Muscle of arm (tissue), 12 donors: ENCODE measurements around the gene ELOF1. TPM values are rescaled to one million over a fixed set of nuclear protein-coding genes. Genes with fewer than 3 reads are reported as not detected.
"Not testable (repeated sequence)": the region's sequence is repeated elsewhere in the genome, so short reads cannot be mapped to it uniquely, and the experiment has no call there.

Experiments
- DNase-seq: peaks from one replicate; pipeline ENCODE4 v3.0.0-alpha.2; 2013
- polyA plus RNA-seq, 12 donors: library from polyadenylated mRNA; unstranded; fragments of 120-200 nt; gene quantifications; one replicate each; pipeline ENCODE4 v1.2.1, GENCODE V29; 2013; ENCODE audit not compliant: insufficient read length in 12 of 12

The ELOF1 gene
- polyA plus RNA-seq, 12 donors = 24.0 to 54.6 (median 31.9) TPM; not detected in 1

- DNase-seq = no peak
Observed at GRCh38 chr19:11574689-11575088, 15.7 kb upstream of the ELOF1 start.

DNA sequence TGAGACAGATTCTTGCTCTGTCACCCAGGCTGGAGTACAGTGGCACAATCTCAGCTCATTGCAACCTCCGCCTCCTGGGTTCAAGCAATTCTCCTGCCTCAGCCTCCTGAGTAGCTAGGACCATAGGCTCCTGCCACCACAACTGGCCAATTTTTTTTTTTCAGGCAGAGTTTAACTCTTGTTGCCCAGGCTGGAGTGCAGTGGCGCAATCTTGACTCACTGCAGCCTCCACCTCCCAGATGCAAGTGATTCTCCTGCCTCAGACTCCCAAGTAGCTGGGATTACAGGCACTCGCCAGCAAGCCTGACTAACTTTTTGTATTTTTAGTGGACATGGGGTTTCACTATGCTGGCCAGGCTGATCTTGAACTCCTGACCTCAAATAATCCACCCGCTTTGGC lies 14.7 kb upstream of the ELOF1 start:
- not testable (repeated sequence) for DNase-seq

GRCh38 chr19:11573354-11573753 lies 14.3 kb upstream of the ELOF1 start:
- DNase-seq = not testable (repeated sequence)

GRCh38 chr19:11570039-11570462 lies 11.0 kb upstream of the ELOF1 start:
- DNase-seq = no peak

DNA sequence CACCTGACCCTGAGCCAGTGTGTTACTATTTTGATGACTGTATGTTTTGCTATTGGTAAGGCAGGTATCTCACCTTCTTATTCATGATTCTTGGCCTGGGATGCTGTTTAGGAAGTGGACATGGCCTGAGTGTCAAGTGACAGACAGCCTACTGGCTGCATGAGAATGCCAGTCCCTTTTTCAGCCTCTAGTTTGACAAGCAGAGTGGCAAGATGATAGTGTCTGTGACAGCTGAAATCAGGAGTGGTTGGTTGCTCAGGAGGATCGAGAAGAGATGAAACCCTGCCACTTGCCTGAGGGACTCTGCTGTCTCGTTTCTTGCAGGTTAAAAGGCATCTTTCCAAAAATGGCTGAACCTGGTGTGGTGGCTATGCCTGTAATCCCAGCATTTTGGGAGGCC lies 7.1 kb upstream of the ELOF1 start:
- no peak for DNase-seq

DNA sequence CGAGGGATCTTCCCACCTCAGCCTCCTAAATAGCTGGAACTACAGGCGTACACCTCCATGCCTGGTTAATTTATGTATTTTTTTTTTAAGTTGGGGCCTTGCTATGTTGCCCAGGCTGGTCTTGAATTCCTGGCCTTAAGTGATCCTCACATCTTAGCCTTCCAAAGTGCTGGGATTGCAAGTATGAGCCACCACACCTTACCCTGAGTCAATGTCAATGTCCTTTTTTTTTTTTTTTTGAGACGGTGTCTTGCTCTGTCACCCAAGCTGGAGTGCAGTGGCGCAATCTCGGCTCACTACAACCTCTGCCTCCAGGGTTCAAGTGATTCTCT lies 6.6 kb upstream of the ELOF1 start:
- not testable (repeated sequence) for DNase-seq

- DNase-seq = not testable (repeated sequence)
Observed at GRCh38 chr19:11564082-11564807, 5.2 kb upstream of the ELOF1 start.

- DNase-seq = no peak
Observed at GRCh38 chr19:11563532-11563931, 4.5 kb upstream of the ELOF1 start.

GRCh38 chr19:11560404-11561051 lies 1.5 kb upstream of the ELOF1 start:
- no peak for DNase-seq

GRCh38 chr19:11556634-11557420 lies 2.2 kb downstream of the ELOF1 start:
- no peak for DNase-seq

DNA sequence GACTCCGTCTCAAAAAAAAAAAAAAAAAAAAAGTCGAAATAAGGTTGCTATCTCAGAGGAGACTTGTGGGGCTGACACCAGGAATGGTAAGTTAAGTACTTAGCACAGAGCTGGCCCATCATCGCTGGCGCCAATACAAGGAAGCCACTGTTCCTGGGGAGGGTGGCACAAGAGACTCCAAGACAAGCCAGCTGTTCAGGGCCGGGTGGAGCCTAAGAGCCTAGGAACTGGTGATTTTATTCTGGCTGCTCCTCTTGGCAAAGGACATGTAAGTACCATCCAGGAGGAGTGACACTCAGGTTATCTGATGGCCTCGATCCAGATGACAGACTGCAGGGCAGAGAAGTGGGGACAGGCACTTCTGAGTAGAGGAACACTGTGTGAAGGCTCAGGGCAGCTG lies 3.8 kb downstream of the ELOF1 start:
- no peak for DNase-seq

GRCh38 chr19:11554160-11554559 lies 4.9 kb downstream of the ELOF1 start:
- DNase-seq = no peak

DNA sequence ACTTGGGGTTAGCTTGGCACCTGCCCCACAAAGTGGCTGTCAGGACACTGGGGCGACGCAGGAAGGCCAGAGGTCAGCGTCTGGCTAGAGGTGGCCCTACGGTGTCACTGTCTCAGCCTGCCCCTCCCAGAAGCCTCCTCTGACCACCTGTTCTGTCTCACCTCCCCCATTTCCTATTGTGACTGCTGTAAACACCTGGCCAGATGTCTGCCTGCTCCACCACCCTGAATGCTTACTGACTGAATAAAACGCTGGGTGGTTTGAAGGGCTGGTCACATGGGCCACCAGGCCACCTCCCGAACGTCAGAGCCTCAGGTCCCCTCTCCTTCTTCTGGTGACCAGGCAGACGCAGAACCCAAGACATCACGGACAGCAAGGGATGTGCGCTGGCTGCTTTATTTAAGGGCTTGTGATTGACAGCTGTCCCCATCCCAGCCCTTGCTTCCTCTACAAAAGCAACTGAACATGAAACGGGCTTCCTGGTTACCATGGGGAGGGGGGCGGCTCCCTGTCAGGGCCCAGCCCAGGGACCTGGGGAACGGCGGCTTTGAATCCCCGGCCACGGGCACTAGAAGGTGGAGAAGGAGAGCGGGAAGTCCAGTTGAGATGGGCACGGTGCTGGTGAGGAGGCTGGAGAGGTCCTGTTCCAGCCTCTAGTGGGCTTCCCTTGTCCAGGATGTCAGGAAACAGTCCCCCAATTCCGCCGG lies 6.2 kb downstream of the ELOF1 start:
- no peak for DNase-seq

- DNase-seq = no peak
Observed at GRCh38 chr19:11551603-11552235, 7.3 kb downstream of the ELOF1 start.

DNA sequence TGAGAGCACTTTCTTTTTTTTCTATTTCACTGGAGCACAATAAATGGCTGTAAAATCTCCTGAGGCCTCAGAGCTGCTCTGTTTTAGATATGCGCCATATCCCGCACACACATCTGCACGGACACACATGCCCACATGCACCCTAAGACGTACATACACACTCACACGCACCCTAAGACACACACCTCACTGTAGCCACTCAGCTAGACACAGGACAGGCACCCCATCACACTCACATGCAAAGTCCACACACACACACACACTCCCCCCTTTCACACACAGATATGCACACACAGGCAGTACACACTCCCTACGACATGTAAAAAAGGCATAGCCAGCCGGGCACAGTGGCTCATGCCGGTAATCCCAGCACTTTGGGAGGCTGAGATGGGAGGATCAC lies 8.8 kb downstream of the ELOF1 start:
- no peak for DNase-seq

DNA sequence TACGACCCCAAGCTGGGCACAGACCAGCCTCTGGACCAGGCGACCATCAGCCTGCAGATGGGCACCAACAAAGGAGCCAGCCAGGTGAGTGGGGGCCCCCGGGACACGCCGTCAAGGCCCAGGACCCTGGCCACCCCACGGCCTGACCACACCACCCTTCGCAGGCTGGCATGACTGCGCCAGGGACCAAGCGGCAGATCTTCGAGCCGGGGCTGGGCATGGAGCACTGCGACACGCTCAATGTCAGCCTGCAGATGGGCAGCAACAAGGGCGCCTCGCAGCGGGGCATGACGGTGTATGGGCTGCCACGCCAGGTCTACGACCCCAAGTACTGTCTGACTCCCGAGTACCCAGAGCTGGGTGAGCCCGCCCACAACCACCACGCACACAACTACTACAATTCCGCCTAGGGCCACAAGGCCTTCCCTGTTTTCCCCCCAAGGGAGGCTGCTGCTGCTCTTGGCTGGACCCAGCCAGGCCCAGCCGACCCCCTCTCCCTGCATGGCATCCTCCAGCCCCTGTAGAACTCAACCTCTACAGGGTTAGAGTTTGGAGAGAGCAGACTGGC lies 9.6 kb downstream of the ELOF1 start:
- no peak for DNase-seq

DNA sequence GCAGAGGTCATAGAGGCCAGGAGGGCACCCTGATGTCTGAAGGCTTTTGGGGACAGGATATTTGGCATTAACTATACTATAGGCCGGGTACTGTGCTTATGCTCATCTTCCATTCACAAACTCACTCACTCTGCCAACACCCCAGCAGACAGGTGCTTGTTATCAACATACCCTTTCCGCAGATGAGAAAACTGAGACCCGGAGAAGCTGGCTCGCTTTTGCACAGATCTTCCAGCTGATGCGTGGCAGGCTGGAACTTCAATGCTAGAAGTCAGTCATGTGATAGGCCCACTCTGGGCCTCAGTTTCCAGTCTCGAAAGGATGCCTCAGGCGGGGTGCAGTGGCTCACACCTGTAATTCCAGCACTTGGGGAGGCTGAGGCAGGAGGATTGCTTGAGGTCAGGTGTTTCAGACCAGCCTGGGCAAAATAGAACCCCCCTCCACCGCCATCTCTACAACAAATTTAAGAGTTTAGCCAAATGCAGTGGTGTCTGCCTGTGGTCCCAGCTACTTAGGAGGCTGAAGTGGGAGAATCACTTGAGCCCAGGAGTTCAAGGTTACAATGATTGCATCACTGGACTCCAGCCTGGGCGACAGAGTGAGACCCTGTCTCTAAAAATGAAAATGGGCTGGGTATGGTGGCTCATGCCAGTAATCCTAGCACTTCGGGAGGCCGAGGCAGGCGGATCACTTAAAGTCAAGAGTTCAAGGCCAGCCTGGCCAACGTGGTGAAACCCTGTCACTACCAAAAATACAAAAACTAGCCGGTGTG lies 10.9 kb downstream of the ELOF1 start:
- no peak for DNase-seq

DNA sequence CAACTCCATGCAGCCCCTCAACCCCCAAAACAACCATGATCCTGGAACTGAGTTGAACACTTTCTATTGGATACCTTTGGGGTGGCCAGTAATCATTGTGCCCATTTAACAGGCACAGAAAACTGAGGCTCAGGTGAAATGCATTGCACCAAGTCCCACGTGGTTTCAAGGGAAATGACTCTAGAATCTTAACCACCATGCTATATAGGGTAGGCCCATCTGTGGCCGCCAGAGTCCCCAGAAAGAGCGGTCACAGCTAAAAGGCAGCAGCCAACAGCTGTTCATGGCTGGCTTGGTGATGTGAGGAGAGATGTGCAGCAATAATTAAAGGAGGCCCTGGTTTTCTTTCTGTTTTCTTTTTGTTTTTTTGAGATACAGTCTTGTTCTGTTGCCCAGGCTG lies 17.8 kb downstream of the ELOF1 start:
- no peak for DNase-seq

GRCh38 chr19:11540645-11541044 lies 18.4 kb downstream of the ELOF1 start:
- no peak for DNase-seq

GRCh38 chr19:11539495-11540365 lies 19.3 kb downstream of the ELOF1 start:
- no peak for DNase-seq
